LNCAP (cell line): ENCODE measurements around the gene HSPBP1.

Experiments used
- CTCF ChIP-seq: fragments of 450-650 bp; IDR thresholded peaks from 2 replicates; pipeline ENCODE4 v1.5.1; 2017; ENCODE audit warnings: mild to moderate bottlenecking

HSPBP1 gene

DNA sequence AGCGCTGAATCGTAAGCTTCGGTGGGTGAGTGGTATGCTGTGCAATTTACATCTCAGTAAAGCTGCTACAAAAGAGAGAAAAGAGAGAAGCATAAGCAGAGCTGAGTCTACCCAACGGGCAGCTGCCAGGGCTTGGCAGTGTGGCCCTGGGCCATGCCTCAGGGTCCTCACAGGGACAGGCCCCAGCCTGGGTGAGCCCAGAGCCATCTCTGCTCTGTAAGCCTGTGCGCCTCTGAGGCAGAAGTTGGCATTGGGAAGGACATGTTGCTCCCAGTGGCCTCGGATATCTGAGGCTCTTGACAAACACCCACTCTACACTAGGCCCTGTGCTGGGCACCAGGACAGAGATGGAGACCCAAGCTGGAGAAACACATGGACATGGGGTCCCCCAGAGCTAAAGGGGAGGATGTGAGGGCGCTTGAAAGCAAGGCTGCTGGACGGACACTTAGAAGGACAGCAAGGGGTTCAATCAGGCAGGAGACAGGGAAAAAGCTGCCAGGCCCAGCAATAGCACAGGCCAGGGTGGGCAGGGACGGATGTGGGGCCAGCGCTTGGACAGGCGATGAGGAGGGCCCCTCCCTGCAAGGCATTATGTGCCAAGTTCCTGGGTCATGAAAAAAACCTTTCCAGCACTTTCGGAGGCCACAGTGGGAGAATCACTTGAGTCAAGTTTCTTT is 35.8 kb downstream of the HSPBP1 start:
- TF ChIP-seq CTCF = no peak

DNA sequence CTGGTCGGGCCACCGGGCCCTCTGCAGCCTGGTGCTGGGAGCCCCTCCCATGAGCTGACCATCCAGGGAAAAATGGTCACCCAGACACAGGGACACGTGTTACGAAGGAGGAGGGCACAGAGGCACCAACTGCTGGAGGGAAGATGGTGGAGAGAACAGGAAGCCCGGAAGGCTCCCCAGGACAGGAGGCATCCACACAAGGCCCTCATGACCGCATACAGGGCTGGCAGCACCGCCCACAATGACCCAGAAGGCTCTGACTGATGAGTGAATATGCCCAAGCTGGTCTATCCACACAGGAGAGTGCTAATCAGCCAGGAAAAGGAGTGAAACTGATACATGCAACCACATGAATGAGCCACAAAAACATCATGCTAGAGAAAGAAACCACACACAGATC is 37.4 kb downstream of the HSPBP1 start:
- TF ChIP-seq CTCF = no peak

- no peak for TF ChIP-seq CTCF
Measured at GRCh38 chr19:55241935-55242464, 37.9 kb downstream of the HSPBP1 start.

DNA sequence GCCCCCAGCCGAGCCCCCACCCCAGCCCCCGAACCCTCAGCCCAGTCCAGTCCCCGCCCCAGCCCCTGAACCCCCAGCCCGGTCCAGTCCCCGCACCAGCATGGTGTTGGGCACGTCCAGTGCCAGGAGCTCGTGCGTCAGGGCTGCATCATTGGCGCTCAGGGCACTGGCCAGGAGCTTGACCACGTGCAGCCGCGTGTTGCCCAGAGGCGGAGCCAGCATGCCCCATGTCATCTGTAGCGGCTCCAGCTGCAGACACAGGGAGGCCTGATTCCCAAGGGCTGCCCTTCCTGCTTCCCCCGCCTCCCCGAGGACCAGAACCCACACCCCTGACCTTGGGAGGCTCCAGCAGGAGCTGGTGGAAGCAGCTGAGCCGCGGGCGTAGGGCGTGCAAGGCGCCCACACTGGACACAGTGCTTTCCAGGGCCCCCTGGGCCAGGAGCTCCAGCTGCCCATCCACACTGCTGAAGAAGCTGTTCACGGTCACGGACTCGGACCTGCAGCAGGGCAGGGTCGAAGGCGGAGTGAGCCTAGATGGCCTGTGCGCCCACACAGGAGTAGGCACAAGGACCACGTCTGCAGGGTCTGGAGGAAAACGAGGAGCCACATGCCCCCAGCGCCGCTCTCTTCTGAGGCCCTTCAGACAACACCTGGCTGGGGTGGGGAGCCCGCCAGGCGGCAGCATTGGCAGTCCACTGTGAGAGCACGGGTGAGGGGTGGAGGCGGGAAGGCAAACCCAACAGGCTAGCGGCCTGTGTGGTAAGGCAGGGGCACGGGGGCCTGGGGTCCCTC is 38.6 kb downstream of the HSPBP1 start:
- no peak for TF ChIP-seq CTCF

GRCh38 chr19:55240713-55241020 is 39.2 kb downstream of the HSPBP1 start:
- no peak for TF ChIP-seq CTCF

DNA sequence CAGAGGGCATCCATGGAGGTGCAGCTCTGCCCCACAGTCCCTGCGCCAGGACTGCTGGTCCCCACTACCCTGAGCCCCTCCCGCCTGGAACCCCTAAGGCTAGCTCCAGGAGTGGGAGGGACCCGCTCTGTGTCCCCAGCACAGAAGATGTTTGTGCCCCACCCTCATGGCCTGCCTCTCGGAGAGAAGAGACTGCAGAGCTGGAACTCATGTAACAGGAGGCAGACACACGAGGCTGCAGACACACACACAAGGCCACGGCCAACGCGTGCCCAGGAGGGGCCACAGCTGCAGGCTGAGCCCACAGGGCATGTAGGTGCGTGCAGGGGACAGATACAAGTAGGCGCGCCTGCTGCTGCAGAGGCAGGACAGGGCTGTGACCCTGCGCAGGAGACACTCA is 40.9 kb downstream of the HSPBP1 start:
- no peak for TF ChIP-seq CTCF

DNA sequence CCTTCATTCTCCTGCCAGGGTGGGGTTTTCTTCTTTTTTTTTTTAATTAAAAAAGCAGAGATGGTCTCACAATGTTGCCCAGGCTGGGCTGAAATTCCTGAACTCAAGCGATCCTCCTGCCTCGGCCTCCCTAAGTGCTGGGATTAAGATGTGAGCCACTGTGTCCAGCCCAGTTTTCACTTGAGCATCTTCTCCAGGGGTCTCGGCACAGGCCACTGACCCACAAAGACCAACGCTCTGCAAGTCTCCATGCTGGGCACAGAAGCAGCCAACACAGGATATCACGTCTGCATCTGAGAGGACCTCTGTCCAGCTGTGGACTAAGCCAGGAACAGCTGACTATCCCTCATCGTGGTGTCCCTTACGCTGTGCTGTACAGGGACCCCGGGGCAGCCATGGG is 41.9 kb downstream of the HSPBP1 start:
- no peak for TF ChIP-seq CTCF
